HG03442 (cell line): ENCODE data around the gene SUN5.

Experiments
- ATAC-seq: cut with Tn5 transposase; IDR thresholded peaks from one replicate; pipeline ENCODE4 v1.9.1; 2021; ENCODE audit warnings: mild to moderate bottlenecking, moderate library complexity; ENCODE audit not compliant: unreplicated experiment

Gene SUN5

GRCh38 chr20:32995802-32996201 is 8.4 kb downstream of the SUN5 start:
- no peak for ATAC-seq

GRCh38 chr20:32993496-32994050 is 10.7 kb downstream of the SUN5 start:
- ATAC-seq, result no peak

GRCh38 chr20:32991792-32992641 is 12.2 kb downstream of the SUN5 start:
- ATAC-seq, result no peak

GRCh38 chr20:32991383-32991782 is 12.8 kb downstream of the SUN5 start:
- ATAC-seq, result no peak

- ATAC-seq, result no peak
Observed at GRCh38 chr20:32990426-32990825, 13.8 kb downstream of the SUN5 start.

- no peak for ATAC-seq
Observed at GRCh38 chr20:32989507-32990283, 14.5 kb downstream of the SUN5 start.

- no peak for ATAC-seq
Observed at GRCh38 chr20:32988008-32988407, 16.2 kb downstream of the SUN5 start.

GRCh38 chr20:32987044-32987825 is 17.0 kb downstream of the SUN5 start:
- ATAC-seq, result no peak

- ATAC-seq, result no peak
Observed at GRCh38 chr20:32986331-32986966, 17.8 kb downstream of the SUN5 start.

GRCh38 chr20:32985596-32985995 is 18.6 kb downstream of the SUN5 start:
- ATAC-seq, result no peak

- ATAC-seq, result no peak
Observed at GRCh38 chr20:32984631-32985354, 19.4 kb downstream of the SUN5 start.

GRCh38 chr20:32984196-32984595 is 20.0 kb downstream of the SUN5 start:
- ATAC-seq, result no peak

- no peak for ATAC-seq
Observed at GRCh38 chr20:32983459-32984112, 20.6 kb downstream of the SUN5 start.

GRCh38 chr20:32982617-32983458 is 21.4 kb downstream of the SUN5 start:
- no peak for ATAC-seq

GRCh38 chr20:32980990-32981389 is 23.2 kb downstream of the SUN5 start:
- ATAC-seq, result no peak

GRCh38 chr20:32980131-32980941 is 23.9 kb downstream of the SUN5 start:
- ATAC-seq, result no peak

- ATAC-seq, result no peak
Observed at GRCh38 chr20:32979201-32979998, 24.8 kb downstream of the SUN5 start.
